ENCODE measurements around the gene TMEM18. TPM values are rescaled to one million over a fixed set of nuclear protein-coding genes. Genes with fewer than 3 reads are reported as not detected.

Gene TMEM18
- total and polyA plus RNA-seq, 2 of the 13 experiments (the other 11 are each of a cell fraction or from before 2014, with no cell fraction given) = 45.9 to 49.4 TPM

DNA sequence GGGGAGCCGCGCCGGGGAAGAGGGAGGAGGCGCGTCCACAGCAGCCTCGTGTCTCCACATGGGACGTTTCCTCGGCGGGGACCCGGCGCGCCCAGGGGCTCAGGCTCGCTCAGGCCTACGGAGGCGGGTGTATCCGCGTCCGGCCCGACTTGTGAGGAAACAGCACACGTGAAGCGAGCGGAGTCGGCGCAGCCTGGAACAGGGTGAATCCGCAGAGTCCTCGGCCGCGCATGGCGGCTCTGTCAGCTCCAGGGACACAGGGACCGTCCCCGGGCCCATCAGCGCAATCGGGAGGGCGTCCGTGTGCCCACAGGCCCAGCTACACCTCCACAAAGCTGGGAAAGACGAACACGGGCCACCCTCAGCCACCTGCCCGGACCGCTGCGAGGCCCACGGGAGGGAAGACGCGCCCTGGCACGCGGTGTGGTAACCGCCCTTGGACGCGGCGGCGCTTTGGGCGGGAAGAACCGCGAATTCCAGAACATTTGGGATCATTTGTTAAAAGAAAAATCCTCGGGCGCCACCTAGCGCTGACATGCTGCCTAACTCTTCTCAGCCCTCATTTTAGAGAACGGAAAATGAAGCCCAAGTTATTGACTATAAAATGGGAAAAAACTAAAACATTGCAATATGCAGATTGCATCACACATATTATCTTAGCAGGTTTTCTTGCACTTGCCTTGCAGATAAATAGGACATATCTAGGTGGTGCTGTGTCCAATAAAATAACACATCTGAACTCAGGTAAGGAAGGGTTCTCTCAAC is 40.4 kb downstream of the TMEM18 start (continued):
- TF ChIP-seq, protein P1, sequence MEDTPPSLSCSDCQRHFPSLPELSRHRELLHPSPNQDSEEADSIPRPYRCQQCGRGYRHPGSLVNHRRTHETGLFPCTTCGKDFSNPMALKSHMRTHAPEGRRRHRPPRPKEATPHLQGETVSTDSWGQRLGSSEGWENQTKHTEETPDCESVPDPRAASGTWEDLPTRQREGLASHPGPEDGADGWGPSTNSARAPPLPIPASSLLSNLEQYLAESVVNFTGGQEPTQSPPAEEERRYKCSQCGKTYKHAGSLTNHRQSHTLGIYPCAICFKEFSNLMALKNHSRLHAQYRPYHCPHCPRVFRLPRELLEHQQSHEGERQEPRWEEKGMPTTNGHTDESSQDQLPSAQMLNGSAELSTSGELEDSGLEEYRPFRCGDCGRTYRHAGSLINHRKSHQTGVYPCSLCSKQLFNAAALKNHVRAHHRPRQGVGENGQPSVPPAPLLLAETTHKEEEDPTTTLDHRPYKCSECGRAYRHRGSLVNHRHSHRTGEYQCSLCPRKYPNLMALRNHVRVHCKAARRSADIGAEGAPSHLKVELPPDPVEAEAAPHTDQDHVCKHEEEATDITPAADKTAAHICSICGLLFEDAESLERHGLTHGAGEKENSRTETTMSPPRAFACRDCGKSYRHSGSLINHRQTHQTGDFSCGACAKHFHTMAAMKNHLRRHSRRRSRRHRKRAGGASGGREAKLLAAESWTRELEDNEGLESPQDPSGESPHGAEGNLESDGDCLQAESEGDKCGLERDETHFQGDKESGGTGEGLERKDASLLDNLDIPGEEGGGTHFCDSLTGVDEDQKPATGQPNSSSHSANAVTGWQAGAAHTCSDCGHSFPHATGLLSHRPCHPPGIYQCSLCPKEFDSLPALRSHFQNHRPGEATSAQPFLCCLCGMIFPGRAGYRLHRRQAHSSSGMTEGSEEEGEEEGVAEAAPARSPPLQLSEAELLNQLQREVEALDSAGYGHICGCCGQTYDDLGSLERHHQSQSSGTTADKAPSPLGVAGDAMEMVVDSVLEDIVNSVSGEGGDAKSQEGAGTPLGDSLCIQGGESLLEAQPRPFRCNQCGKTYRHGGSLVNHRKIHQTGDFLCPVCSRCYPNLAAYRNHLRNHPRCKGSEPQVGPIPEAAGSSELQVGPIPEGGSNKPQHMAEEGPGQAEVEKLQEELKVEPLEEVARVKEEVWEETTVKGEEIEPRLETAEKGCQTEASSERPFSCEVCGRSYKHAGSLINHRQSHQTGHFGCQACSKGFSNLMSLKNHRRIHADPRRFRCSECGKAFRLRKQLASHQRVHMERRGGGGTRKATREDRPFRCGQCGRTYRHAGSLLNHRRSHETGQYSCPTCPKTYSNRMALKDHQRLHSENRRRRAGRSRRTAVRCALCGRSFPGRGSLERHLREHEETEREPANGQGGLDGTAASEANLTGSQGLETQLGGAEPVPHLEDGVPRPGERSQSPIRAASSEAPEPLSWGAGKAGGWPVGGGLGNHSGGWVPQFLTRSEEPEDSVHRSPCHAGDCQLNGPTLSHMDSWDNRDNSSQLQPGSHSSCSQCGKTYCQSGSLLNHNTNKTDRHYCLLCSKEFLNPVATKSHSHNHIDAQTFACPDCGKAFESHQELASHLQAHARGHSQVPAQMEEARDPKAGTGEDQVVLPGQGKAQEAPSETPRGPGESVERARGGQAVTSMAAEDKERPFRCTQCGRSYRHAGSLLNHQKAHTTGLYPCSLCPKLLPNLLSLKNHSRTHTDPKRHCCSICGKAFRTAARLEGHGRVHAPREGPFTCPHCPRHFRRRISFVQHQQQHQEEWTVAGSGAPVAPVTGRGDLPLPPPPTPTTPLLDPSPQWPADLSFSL (CRISPR knock-in tag; IDR thresholded peaks at IDR 0.05) = no peak
- TF ChIP-seq TARDBP (CRISPR knock-in tag; IDR thresholded peaks at IDR 0.05) (0 out of 2 replicates have a peak, but pooled peaks have one; percentile 24), ZNF354B (CRISPR knock-in tag; IDR thresholded peaks at IDR 0.05) (no peak), SATB2 (CRISPR knock-in tag; IDR thresholded peaks at IDR 0.05) (0 out of 2 replicates have a peak, but pooled peaks have one; percentile 51), GATA4 (IDR thresholded peaks at IDR 0.05; ENCODE audit: borderline replicate concordance, low read depth) (no peak), ZNF788 (CRISPR knock-in tag; IDR thresholded peaks at IDR 0.05; ENCODE audit: borderline replicate concordance) (peak; percentile 56), NR0B2 (CRISPR knock-in tag; IDR thresholded peaks at IDR 0.05) (peak; percentile 90), JUNB (CRISPR knock-in tag; IDR thresholded peaks at IDR 0.05; ENCODE audit: borderline replicate concordance) (no peak), TFAP4 (IDR thresholded peaks at IDR 0.05; ENCODE audit: borderline replicate concordance, low read depth) (no peak), MAZ (IDR thresholded peaks at IDR 0.05; ENCODE audit: borderline replicate concordance, low read depth, low read length) (no peak), MAZ (CRISPR knock-in tag; IDR thresholded peaks at IDR 0.05; ENCODE audit: low read depth) (peak; percentile 35; the same call in 1 of the 2 replicates)
- TF ChIP-seq, protein P2, sequence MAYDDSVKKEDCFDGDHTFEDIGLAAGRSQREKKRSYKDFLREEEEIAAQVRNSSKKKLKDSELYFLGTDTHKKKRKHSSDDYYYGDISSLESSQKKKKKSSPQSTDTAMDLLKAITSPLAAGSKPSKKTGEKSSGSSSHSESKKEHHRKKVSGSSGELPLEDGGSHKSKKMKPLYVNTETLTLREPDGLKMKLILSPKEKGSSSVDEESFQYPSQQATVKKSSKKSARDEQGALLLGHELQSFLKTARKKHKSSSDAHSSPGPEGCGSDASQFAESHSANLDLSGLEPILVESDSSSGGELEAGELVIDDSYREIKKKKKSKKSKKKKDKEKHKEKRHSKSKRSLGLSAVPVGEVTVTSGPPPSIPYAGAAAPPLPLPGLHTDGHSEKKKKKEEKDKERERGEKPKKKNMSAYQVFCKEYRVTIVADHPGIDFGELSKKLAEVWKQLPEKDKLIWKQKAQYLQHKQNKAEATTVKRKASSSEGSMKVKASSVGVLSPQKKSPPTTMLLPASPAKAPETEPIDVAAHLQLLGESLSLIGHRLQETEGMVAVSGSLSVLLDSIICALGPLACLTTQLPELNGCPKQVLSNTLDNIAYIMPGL (CRISPR knock-in tag; IDR thresholded peaks at IDR 0.05; ENCODE audit: borderline replicate concordance in 1 of 2, low read depth in 1 of 2) = 0 out of 4 replicates have a peak, but pooled peaks of 1 of the 2 experiments have one; percentile 27
- TF ChIP-seq, protein P3, sequence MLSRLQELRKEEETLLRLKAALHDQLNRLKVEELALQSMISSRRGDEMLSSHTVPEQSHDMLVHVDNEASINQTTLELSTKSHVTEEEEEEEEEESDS (CRISPR knock-in tag; IDR thresholded peaks at IDR 0.05; ENCODE audit: borderline replicate concordance) = no peak

Data from HepG2 (cell line).